ENCODE data around the gene TSPO.

DNA sequence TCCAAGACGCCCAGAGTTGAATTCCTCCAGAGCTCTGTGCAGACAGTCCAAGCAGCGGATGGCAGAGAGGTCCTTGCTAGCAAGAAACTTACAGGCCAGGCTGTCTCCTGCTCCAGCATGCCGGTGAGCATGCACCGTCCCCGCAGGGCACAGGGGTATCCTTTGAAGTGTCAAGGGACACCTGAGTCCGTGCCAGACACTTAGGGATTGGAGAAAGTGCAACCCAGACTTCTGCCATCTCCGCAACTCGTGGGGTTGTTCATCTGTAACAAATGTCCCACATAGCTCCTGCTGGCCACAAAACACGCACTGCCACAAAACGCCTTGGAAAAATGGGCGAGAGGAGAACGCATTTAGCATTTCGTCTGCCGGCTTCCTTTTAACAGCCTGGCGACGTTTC is 13.3 kb downstream of the TSPO start:
- TF ChIP-seq, protein P1, sequence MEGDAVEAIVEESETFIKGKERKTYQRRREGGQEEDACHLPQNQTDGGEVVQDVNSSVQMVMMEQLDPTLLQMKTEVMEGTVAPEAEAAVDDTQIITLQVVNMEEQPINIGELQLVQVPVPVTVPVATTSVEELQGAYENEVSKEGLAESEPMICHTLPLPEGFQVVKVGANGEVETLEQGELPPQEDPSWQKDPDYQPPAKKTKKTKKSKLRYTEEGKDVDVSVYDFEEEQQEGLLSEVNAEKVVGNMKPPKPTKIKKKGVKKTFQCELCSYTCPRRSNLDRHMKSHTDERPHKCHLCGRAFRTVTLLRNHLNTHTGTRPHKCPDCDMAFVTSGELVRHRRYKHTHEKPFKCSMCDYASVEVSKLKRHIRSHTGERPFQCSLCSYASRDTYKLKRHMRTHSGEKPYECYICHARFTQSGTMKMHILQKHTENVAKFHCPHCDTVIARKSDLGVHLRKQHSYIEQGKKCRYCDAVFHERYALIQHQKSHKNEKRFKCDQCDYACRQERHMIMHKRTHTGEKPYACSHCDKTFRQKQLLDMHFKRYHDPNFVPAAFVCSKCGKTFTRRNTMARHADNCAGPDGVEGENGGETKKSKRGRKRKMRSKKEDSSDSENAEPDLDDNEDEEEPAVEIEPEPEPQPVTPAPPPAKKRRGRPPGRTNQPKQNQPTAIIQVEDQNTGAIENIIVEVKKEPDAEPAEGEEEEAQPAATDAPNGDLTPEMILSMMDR (IDR thresholded peaks at IDR 0.05; ENCODE audit: control extremely low read depth in 1 of 3, insufficient read depth in 1 of 3, low read depth in 1 of 3, low read length in 3 of 3): no peak
- TF ChIP-seq RFX5 (IDR thresholded peaks at IDR 0.05; ENCODE audit: borderline replicate concordance, low read depth, low read length) (no peak), CBX5 (IDR thresholded peaks at IDR 0.05; ENCODE audit: low read depth, low read length) (no peak), SIN3A (conservative IDR thresholded peaks at IDR 0.05 in 1 of 2, IDR thresholded peaks at IDR 0.05 in 1 of 2; ENCODE audit: low read depth in 1 of 2, low read length in 2 of 2) (no peak), NANOG (IDR thresholded peaks at IDR 0.05; ENCODE audit: insufficient read depth, low read depth, low read length, poor library complexity, severe bottlenecking) (no peak), POLR2AphosphoS5 (IDR thresholded peaks at IDR 0.05; ENCODE audit: low read depth, low read length) (no peak), POLR2A (IDR thresholded peaks at IDR 0.05; ENCODE audit: control extremely low read depth in 1 of 2, low read depth in 2 of 2, low read length in 2 of 2) (no peak), SUZ12 (IDR thresholded peaks at IDR 0.05; ENCODE audit: low read length) (no peak), GABPA (IDR thresholded peaks at IDR 0.05; ENCODE audit: borderline replicate concordance, insufficient read depth, low read length) (no peak), TAF1 (IDR thresholded peaks at IDR 0.05; ENCODE audit: low read depth, low read length) (no peak), EZH2 (IDR thresholded peaks at IDR 0.05; ENCODE audit: low read depth, low read length, severe bottlenecking) (no peak), KDM1A (IDR thresholded peaks at IDR 0.05; ENCODE audit: borderline replicate concordance, low read length) (no peak), CREB1 (IDR thresholded peaks at IDR 0.05) (no peak), BCL11A (IDR thresholded peaks at IDR 0.05; ENCODE audit: low read depth in 2 of 2, low read length in 2 of 2) (no peak)

All from H1 (cell line).